ENCODE measurements around the gene CACNA2D4. TPM values are rescaled to one million over a fixed set of nuclear protein-coding genes. Genes with fewer than 3 reads are reported as not detected.
A peak's percentile ranks its signal among the peaks of the same experiment; 100 is the strongest.
"Not testable (repeated sequence)": the region's sequence is repeated elsewhere in the genome, so short reads cannot be mapped to it uniquely, and the experiment has no call there.

CACNA2D4 gene
- total and polyA plus RNA-seq, 4 donors = 0.82 to 2.8 (median 1.3) TPM

- WGBS = 96% methylated on average over 1 of the region's 1 CpG
- no peak for DNase-seq (ENCODE audit: low spot score)
- no peak overlapping the region for H3K4me3 ChIP-seq (ENCODE audit: low read depth in 1 of 3, low read length in 3 of 3)
- no peaks in the 10 kb centered on the region for H3K27me3 ChIP-seq (ENCODE audit: control insufficient read depth in 4 of 4, insufficient read depth in 4 of 4, low read length in 3 of 4)
- H3K4me1 ChIP-seq (ENCODE audit: control insufficient read depth in 4 of 4, insufficient read depth in 4 of 4, low read length in 3 of 4) = no peaks in the 10 kb centered on the region
- peaks cover 16 to 44% (median 32%) of the 10 kb centered on the region in 4 donors for H3K36me3 ChIP-seq (ENCODE audit: control insufficient read depth in 4 of 4, insufficient read depth in 3 of 4, low read depth in 1 of 4, low read length in 3 of 4)
- no peak overlapping the region for H3K27ac ChIP-seq (ENCODE audit: low read depth in 1 of 2, low read length in 2 of 2)
- TF ChIP-seq ATF3 (IDR thresholded peaks at IDR 0.05) = no peak
- TF ChIP-seq EGR1 (IDR thresholded peaks at IDR 0.05; ENCODE audit: low read depth in 2 of 2) = no peak
- no peak for TF ChIP-seq FOXA1 (IDR thresholded peaks at IDR 0.05)
- no peak for TF ChIP-seq NR2F2 (IDR thresholded peaks at IDR 0.05)
- no peak for TF ChIP-seq SP1 (IDR thresholded peaks at IDR 0.05)
- no peak overlapping the region for H3K9ac ChIP-seq (ENCODE audit: low read depth in 1 of 2, low read length in 2 of 2)
- no peaks in the 10 kb centered on the region for H3K9me3 ChIP-seq (ENCODE audit: control insufficient read depth in 4 of 4, low read length in 3 of 4)
Observed at GRCh38 chr12:1947081-1947480, 28.6 kb upstream of the CACNA2D4 start.

GRCh38 chr12:1946296-1946695, 27.8 kb upstream of the CACNA2D4 start:
- 94% methylated on average over 3 of the region's 3 CpGs for WGBS
- Histone ChIP-seq H3K9ac (ENCODE audit: low read depth in 1 of 2, low read length in 2 of 2) (no peak overlapping the region), H3K27me3 (ENCODE audit: control insufficient read depth in 4 of 4, insufficient read depth in 4 of 4, low read length in 3 of 4) (no peaks in the 10 kb centered on the region), H3K9me3 (ENCODE audit: control insufficient read depth in 4 of 4, low read length in 3 of 4) (no peaks in the 10 kb centered on the region), H3K36me3 (ENCODE audit: control insufficient read depth in 4 of 4, insufficient read depth in 3 of 4, low read depth in 1 of 4, low read length in 3 of 4) (peaks cover 11 to 39% (median 27%) of the 10 kb centered on the region in 4 donors), H3K4me3 (ENCODE audit: low read depth in 1 of 3, low read length in 3 of 3) (no peak overlapping the region), H3K27ac (ENCODE audit: low read depth in 1 of 2, low read length in 2 of 2) (no peak overlapping the region), H3K4me1 (ENCODE audit: control insufficient read depth in 4 of 4, insufficient read depth in 4 of 4, low read length in 3 of 4) (no peaks in the 10 kb centered on the region)
- TF ChIP-seq FOXA1 (IDR thresholded peaks at IDR 0.05) = no peak
- no peak for TF ChIP-seq CTCF (IDR thresholded peaks at IDR 0.05; ENCODE audit: low read depth, low read length, missing input control)
- DNase-seq (ENCODE audit: low spot score) = no peak

- not testable (repeated sequence) for H3K27ac ChIP-seq (ENCODE audit: low read depth in 1 of 2, low read length in 2 of 2); DNase-seq (ENCODE audit: low spot score); H3K4me1 ChIP-seq (ENCODE audit: control insufficient read depth in 4 of 4, insufficient read depth in 4 of 4, low read length in 3 of 4); H3K9ac ChIP-seq (ENCODE audit: low read depth in 1 of 2, low read length in 2 of 2); H3K27me3 ChIP-seq (ENCODE audit: control insufficient read depth in 4 of 4, insufficient read depth in 4 of 4, low read length in 3 of 4); H3K9me3 ChIP-seq (ENCODE audit: control insufficient read depth in 4 of 4, low read length in 3 of 4); H3K4me3 ChIP-seq (ENCODE audit: low read depth in 1 of 3, low read length in 3 of 3)
- peaks cover 10 to 41% (median 26%) of the 10 kb centered on the region in 4 donors for H3K36me3 ChIP-seq (ENCODE audit: control insufficient read depth in 4 of 4, insufficient read depth in 3 of 4, low read depth in 1 of 4, low read length in 3 of 4)
- 99% methylated on average over 5 of the region's 5 CpGs for WGBS
Observed at GRCh38 chr12:1945502-1945901, 27.1 kb upstream of the CACNA2D4 start.

- Histone ChIP-seq H3K9me3 (ENCODE audit: control insufficient read depth in 4 of 4, low read length in 3 of 4) (no peaks in the 10 kb centered on the region), H3K9ac (ENCODE audit: low read depth in 1 of 2, low read length in 2 of 2) (no peak overlapping the region), H3K4me3 (ENCODE audit: low read depth in 1 of 3, low read length in 3 of 3) (no peak overlapping the region), H3K27me3 (ENCODE audit: control insufficient read depth in 4 of 4, insufficient read depth in 4 of 4, low read length in 3 of 4) (no peaks in the 10 kb centered on the region), H3K36me3 (ENCODE audit: control insufficient read depth in 4 of 4, insufficient read depth in 3 of 4, low read depth in 1 of 4, low read length in 3 of 4) (peaks cover 0 to 12% (median 4%) of the 10 kb centered on the region in 4 donors), H3K27ac (ENCODE audit: low read depth in 1 of 2, low read length in 2 of 2) (no peak overlapping the region), H3K4me1 (ENCODE audit: control insufficient read depth in 4 of 4, insufficient read depth in 4 of 4, low read length in 3 of 4) (peaks cover 2 to 20% (median 19%) of the 10 kb centered on the region in 4 donors)
- peak; percentile 94 for DNase-seq (ENCODE audit: low spot score)
- 40% methylated on average over 16 of the region's 16 CpGs for WGBS
- TF ChIP-seq JUND (IDR thresholded peaks at IDR 0.05) (no peak), SP1 (IDR thresholded peaks at IDR 0.05) (no peak), RXRA (IDR thresholded peaks at IDR 0.05) (no peak), YY1 (IDR thresholded peaks at IDR 0.05) (peak; percentile 16), ATF3 (IDR thresholded peaks at IDR 0.05) (no peak), MAX (IDR thresholded peaks at IDR 0.05) (no peak), HNF4G (IDR thresholded peaks at IDR 0.05) (no peak), CTCF (IDR thresholded peaks at IDR 0.05; ENCODE audit: low read depth, low read length, missing input control) (peak; percentile 97), FOXA2 (IDR thresholded peaks at IDR 0.05) (no peak), ZBTB33 (IDR thresholded peaks at IDR 0.05) (no peak), TAF1 (conservative IDR thresholded peaks at IDR 0.05) (no peak), RAD21 (IDR thresholded peaks at IDR 0.05) (peak; percentile 97), HNF4A (conservative IDR thresholded peaks at IDR 0.05) (no peak), NR2F2 (IDR thresholded peaks at IDR 0.05) (no peak)
Observed at GRCh38 chr12:1939801-1940607, 21.6 kb upstream of the CACNA2D4 start.
